Fibroblast of skin of back (primary cell): ENCODE measurements around the gene MPZL3.

Experiments used
- DNase-seq: peaks from one replicate; pipeline ENCODE4 v3.0.0-alpha.2; 2013

The MPZL3 gene

GRCh38 chr11:118180300-118180703 lies 71.9 kb downstream of the MPZL3 start:
- peak; percentile 48 for DNase-seq

GRCh38 chr11:118176778-118177134 lies 75.4 kb downstream of the MPZL3 start:
- no peak for DNase-seq
